Liver (tissue), 9 donors: ENCODE data around the gene ATP11C. TPM values are rescaled to one million over a fixed set of nuclear protein-coding genes. Genes with fewer than 3 reads are reported as not detected.

Source experiments
- DNase-seq: peaks from one replicate; pipeline ENCODE4 v3.0.0-alpha.2; 2017; ENCODE audit warnings: low spot score
- H3K27ac ChIP-seq, 2 donors: one replicate each; pipeline ENCODE4 v1.7.0; 2013; ENCODE audit warnings: inconsistent platforms in 2 of 2, low read length in 2 of 2, control low read depth in 1 of 2, low read depth in 1 of 2, mild to moderate bottlenecking in 1 of 2
- H3K27me3 ChIP-seq, 4 donors: one replicate each; pipeline versions ENCODE4 v1.6.1 to v1.7.0; 2013; ENCODE audit warnings: low read length in 3 of 4, inconsistent platforms in 1 of 4, mild to moderate bottlenecking in 1 of 4, moderate library complexity in 1 of 4; ENCODE audit not compliant: control insufficient read depth in 4 of 4, insufficient read depth in 4 of 4
- H3K36me3 ChIP-seq, 4 donors: one replicate each; pipeline versions ENCODE4 v1.6.1 to v1.7.0; 2013; ENCODE audit warnings: low read length in 3 of 4, mild to moderate bottlenecking in 3 of 4, low read depth in 1 of 4, moderate library complexity in 1 of 4; ENCODE audit not compliant: control insufficient read depth in 4 of 4, insufficient read depth in 3 of 4
- H3K4me1 ChIP-seq, 4 donors: one replicate each; pipeline versions ENCODE4 v1.6.1 to v1.7.0; 2013; ENCODE audit warnings: low read length in 3 of 4, mild to moderate bottlenecking in 3 of 4, moderate library complexity in 1 of 4; ENCODE audit not compliant: control insufficient read depth in 4 of 4, insufficient read depth in 4 of 4
- H3K4me3 ChIP-seq, 3 donors: one replicate each; pipeline versions ENCODE4 v1.6.1 to v1.7.0; 2013; ENCODE audit warnings: low read length in 3 of 3, control low read depth in 1 of 3, low read depth in 1 of 3, mild to moderate bottlenecking in 1 of 3
- H3K9ac ChIP-seq, 2 donors: one replicate each; pipeline ENCODE4 v1.7.0; 2013; ENCODE audit warnings: low read length in 2 of 2, mild to moderate bottlenecking in 2 of 2, moderate library complexity in 2 of 2, control low read depth in 1 of 2, low read depth in 1 of 2
- H3K9me3 ChIP-seq, 4 donors: one replicate each; pipeline versions ENCODE4 v1.6.1 to v1.7.0; 2013; ENCODE audit warnings: low read length in 3 of 4; ENCODE audit not compliant: control insufficient read depth in 4 of 4
- ATF3 ChIP-seq: IDR thresholded peaks from 2 replicates; pipeline ENCODE4 v1.6.1; 2016; ENCODE audit warnings: antibody characterized with exemption
- EGR1 ChIP-seq, 2 donors: IDR thresholded peaks; 2 replicates each; pipeline ENCODE4 v1.6.1; 2016 to 2018; ENCODE audit warnings: antibody characterized with exemption in 2 of 2, low read depth in 2 of 2
- FOXA1 ChIP-seq: IDR thresholded peaks from 2 replicates; pipeline ENCODE4 v1.6.1; 2016; ENCODE audit warnings: antibody characterized with exemption
- FOXA2 ChIP-seq: IDR thresholded peaks from 2 replicates; pipeline ENCODE4 v1.6.1; 2016; ENCODE audit warnings: antibody characterized with exemption
- GABPA ChIP-seq, 2 donors: IDR thresholded peaks in 1 of 2; conservative IDR thresholded peaks in 1 of 2; 2 replicates each; pipeline ENCODE4 v1.6.1; 2016; ENCODE audit warnings: antibody characterized with exemption in 2 of 2, mild to moderate bottlenecking in 1 of 2, moderate library complexity in 1 of 2
- HNF4A ChIP-seq, 2 donors: conservative IDR thresholded peaks; 2 replicates each; pipeline ENCODE4 v1.6.1; 2016; ENCODE audit warnings: antibody characterized with exemption in 2 of 2, mild to moderate bottlenecking in 2 of 2
- HNF4G ChIP-seq: IDR thresholded peaks from 2 replicates; pipeline ENCODE4 v1.6.1; 2016; ENCODE audit warnings: antibody characterized with exemption
- JUND ChIP-seq, 2 donors: IDR thresholded peaks; 2 replicates each; pipeline ENCODE4 v1.6.1; 2016; ENCODE audit warnings: antibody characterized with exemption in 2 of 2
- MAX ChIP-seq: IDR thresholded peaks from 2 replicates; pipeline ENCODE4 v1.6.1; 2016; ENCODE audit warnings: antibody characterized with exemption
- NR2F2 ChIP-seq: IDR thresholded peaks from 2 replicates; pipeline ENCODE4 v1.6.1; 2016; ENCODE audit warnings: antibody characterized with exemption
- RAD21 ChIP-seq, 2 donors: IDR thresholded peaks; 2 replicates each; pipeline ENCODE4 v1.6.1; 2016; ENCODE audit warnings: antibody characterized with exemption in 2 of 2, mild to moderate bottlenecking in 2 of 2
- REST ChIP-seq: IDR thresholded peaks from 2 replicates; pipeline ENCODE4 v1.6.1; 2016; ENCODE audit warnings: antibody characterized with exemption, mild to moderate bottlenecking
- RXRA ChIP-seq, 2 donors: IDR thresholded peaks; 2 replicates each; pipeline ENCODE4 v1.6.1; 2017 to 2018; ENCODE audit warnings: antibody characterized with exemption in 2 of 2, mild to moderate bottlenecking in 1 of 2
- SP1 ChIP-seq: IDR thresholded peaks from 2 replicates; pipeline ENCODE4 v1.6.1; 2018; ENCODE audit warnings: antibody characterized with exemption, mild to moderate bottlenecking
- TAF1 ChIP-seq: conservative IDR thresholded peaks from 2 replicates; pipeline ENCODE4 v1.6.1; 2016; ENCODE audit warnings: antibody characterized with exemption, mild to moderate bottlenecking
- YY1 ChIP-seq: IDR thresholded peaks from 2 replicates; pipeline ENCODE4 v1.6.1; 2016; ENCODE audit warnings: antibody characterized with exemption, mild to moderate bottlenecking
- WGBS: extraction: QIAGEN DNeasy Blood & Tissue Kit; methylation state at CpG from one replicate; pipeline ENCODE4 v1.1.7; 2013; 5-methylcytosine and 5-hydroxymethylcytosine counted together
- polyA plus RNA-seq, 2 donors: library from polyadenylated mRNA; stranded (reverse) in 1 of 2; unstranded in 1 of 2; fragments of 200-250 nt in 1 of 2; fragments of >200 nt in 1 of 2; fragmentation: Nextera tagmentation in 1 of 2; extraction: Ambion mirVana in 1 of 2; gene quantifications; one replicate each; pipeline versions ENCODE4 v1.2.1 to v1.2.3, GENCODE V29; 2013 to 2015
- total RNA-seq, 2 donors: library from RNA; depleted of rRNA; stranded (reverse); fragments of >200 nt; gene quantifications; one replicate each; pipeline ENCODE4 v1.2.3, GENCODE V29; 2014
- TF ChIP-seq, protein P1 (sequence below): IDR thresholded peaks from 2 replicates; pipeline ENCODE4 v1.6.1; 2016; ENCODE audit warnings: antibody characterized with exemption
- TF ChIP-seq, protein P2 (sequence below): fragments of 150-350 bp; IDR thresholded peaks from 2 replicates; pipeline ENCODE4 v1.5.1; 2017; ENCODE audit warnings: improper control_type of control experiment, low read depth, low read length; ENCODE audit not compliant: missing input control
- donor health status: healthy.
- donor health status: healthy.
- donor health status: healthy.
- donor health status: healthy.
- donor health status: healthy.

Gene ATP11C
- total and polyA plus RNA-seq, 4 donors: 11.8 to 52.1 (median 18.9) TPM

DNA sequence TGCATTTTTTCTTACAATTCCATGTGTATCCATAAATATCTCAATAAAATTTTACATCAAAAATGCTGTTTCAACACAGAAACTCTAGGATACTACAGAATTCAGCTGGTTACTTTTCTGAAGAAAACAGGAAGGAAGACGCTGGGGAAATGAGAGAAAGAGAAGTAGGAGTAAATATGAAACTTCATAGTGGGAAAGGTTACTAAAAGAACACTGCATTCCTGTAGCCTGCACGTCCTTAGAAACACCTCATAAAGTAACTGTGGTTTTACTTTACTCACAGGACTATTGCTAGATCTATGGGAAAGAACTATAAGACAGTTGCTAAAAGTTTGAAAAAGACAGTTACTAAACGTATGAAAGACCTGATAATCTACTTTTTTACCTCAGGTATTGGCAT, 23.1 kb downstream of the ATP11C start:
- Histone ChIP-seq H3K4me1 (peaks cover 3 to 14% (median 7%) of the 10 kb centered on the region in 4 donors), H3K27ac (no peak overlapping the region), H3K4me3 (no peak overlapping the region), H3K9ac (no peak overlapping the region), H3K9me3 (no peaks in the 10 kb centered on the region), H3K27me3 (no peaks in the 10 kb centered on the region), H3K36me3 (no peaks in the 10 kb centered on the region)
- no peak for DNase-seq
- TF ChIP-seq FOXA1 (no peak), NR2F2 (no peak), RAD21 (IDR thresholded peaks at IDR 0.05) (no peak), MAX (no peak), GABPA (IDR thresholded peaks at IDR 0.05 in 1 of 2, conservative IDR thresholded peaks at IDR 0.05 in 1 of 2) (no peak)
- 60% methylated on average over 3 of the region's 3 CpGs for WGBS

DNA sequence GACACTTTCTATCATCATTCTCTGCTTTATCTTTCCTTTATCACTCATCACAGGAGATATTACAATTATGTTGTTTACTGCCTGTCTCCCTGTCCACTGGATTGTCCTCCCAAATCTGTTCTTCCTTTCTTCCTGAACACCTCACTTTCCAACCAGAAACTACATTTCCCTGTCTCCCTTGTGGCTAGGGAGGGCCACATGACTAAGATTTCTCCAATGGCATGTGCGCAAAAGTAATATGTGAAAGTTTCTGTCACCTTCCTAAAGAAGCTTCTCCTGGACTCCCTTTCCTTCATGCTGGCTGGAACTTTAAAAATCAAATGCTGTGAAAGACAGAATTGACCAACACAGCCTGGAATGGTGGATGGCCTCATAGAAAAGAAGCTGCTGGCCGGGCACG, 25.8 kb downstream of the ATP11C start:
- DNase-seq: no peak
- Histone ChIP-seq H3K9ac (no peak overlapping the region), H3K4me3 (no peak overlapping the region), H3K9me3 (no peaks in the 10 kb centered on the region), H3K27me3 (no peaks in the 10 kb centered on the region), H3K4me1 (peaks cover 3 to 17% (median 9%) of the 10 kb centered on the region in 4 donors), H3K27ac (no peak overlapping the region), H3K36me3 (no peaks in the 10 kb centered on the region)
- TF ChIP-seq HNF4G (no peak), RXRA (IDR thresholded peaks at IDR 0.05) (no peak)
- 96% methylated on average over 3 of the region's 3 CpGs for WGBS

DNA sequence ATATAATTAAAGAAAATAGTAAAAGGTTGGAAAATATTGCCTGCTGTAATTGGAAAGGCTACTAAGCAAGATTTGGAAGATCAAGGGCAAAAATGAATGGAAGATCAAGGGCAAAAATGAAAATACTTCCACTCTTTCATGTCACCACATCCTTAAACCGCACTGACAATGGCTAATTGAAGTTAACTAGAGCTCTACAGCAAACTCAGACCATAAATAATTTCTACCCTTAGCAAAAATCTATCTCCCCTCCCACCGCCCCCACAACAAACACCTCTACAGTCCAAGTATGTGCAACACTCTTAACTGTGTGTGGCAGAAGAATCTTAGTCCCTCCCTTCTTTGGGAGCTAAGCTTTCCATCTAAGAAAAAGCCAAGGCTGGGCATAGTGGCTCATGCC, 27.1 kb downstream of the ATP11C start:
- H3K4me3 ChIP-seq: no peak overlapping the region
- no peak overlapping the region for H3K27ac ChIP-seq
- no peaks in the 10 kb centered on the region for H3K9me3 ChIP-seq
- no peaks in the 10 kb centered on the region for H3K36me3 ChIP-seq
- 87% methylated on average over 2 of the region's 2 CpGs for WGBS
- H3K9ac ChIP-seq: no peak overlapping the region
- peaks cover 3 to 17% (median 9%) of the 10 kb centered on the region in 4 donors for H3K4me1 ChIP-seq
- H3K27me3 ChIP-seq: no peaks in the 10 kb centered on the region
- no peak for DNase-seq
- TF ChIP-seq YY1 (no peak), TAF1 (no peak), RXRA (IDR thresholded peaks at IDR 0.05) (no peak), REST (no peak), NR2F2 (no peak), GABPA (IDR thresholded peaks at IDR 0.05 in 1 of 2, conservative IDR thresholded peaks at IDR 0.05 in 1 of 2) (no peak), RAD21 (IDR thresholded peaks at IDR 0.05) (no peak), FOXA2 (no peak), FOXA1 (no peak), HNF4G (no peak), JUND (IDR thresholded peaks at IDR 0.05) (no peak), HNF4A (conservative IDR thresholded peaks at IDR 0.05) (no peak), EGR1 (IDR thresholded peaks at IDR 0.05; ENCODE audit: low read depth in 2 of 2) (no peak), ATF3 (no peak), MAX (no peak), SP1 (no peak)
- TF ChIP-seq, protein P1, sequence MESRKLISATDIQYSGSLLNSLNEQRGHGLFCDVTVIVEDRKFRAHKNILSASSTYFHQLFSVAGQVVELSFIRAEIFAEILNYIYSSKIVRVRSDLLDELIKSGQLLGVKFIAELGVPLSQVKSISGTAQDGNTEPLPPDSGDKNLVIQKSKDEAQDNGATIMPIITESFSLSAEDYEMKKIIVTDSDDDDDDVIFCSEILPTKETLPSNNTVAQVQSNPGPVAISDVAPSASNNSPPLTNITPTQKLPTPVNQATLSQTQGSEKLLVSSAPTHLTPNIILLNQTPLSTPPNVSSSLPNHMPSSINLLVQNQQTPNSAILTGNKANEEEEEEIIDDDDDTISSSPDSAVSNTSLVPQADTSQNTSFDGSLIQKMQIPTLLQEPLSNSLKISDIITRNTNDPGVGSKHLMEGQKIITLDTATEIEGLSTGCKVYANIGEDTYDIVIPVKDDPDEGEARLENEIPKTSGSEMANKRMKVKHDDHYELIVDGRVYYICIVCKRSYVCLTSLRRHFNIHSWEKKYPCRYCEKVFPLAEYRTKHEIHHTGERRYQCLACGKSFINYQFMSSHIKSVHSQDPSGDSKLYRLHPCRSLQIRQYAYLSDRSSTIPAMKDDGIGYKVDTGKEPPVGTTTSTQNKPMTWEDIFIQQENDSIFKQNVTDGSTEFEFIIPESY: no peak
- TF ChIP-seq, protein P2, sequence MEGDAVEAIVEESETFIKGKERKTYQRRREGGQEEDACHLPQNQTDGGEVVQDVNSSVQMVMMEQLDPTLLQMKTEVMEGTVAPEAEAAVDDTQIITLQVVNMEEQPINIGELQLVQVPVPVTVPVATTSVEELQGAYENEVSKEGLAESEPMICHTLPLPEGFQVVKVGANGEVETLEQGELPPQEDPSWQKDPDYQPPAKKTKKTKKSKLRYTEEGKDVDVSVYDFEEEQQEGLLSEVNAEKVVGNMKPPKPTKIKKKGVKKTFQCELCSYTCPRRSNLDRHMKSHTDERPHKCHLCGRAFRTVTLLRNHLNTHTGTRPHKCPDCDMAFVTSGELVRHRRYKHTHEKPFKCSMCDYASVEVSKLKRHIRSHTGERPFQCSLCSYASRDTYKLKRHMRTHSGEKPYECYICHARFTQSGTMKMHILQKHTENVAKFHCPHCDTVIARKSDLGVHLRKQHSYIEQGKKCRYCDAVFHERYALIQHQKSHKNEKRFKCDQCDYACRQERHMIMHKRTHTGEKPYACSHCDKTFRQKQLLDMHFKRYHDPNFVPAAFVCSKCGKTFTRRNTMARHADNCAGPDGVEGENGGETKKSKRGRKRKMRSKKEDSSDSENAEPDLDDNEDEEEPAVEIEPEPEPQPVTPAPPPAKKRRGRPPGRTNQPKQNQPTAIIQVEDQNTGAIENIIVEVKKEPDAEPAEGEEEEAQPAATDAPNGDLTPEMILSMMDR: no peak
